ENCODE measurements around the gene FARP1. TPM values are rescaled to one million over a fixed set of nuclear protein-coding genes. Genes with fewer than 3 reads are reported as not detected.
"Not testable (repeated sequence)": the region's sequence is repeated elsewhere in the genome, so short reads cannot be mapped to it uniquely, and the experiment has no call there.

The FARP1 gene
- total RNA-seq, 1 donor, result 125 TPM

- no peak for TF ChIP-seq CTCF (IDR thresholded peaks at IDR 0.05; ENCODE audit: insufficient read depth, low read depth, low read length)
- no peak for DNase-seq (ENCODE audit: low read depth)
- no peak overlapping the region for H3K4me3 ChIP-seq (ENCODE audit: low read depth, low read length)
These were observed 83.6 kb downstream of the FARP1 start for GRCh38 chr13:98226496-98226895.

GRCh38 chr13:98228661-98229341 is 85.9 kb downstream of the FARP1 start:
- no peak for TF ChIP-seq CTCF (IDR thresholded peaks at IDR 0.05; ENCODE audit: insufficient read depth, low read depth, low read length)
- no peak overlapping the region for H3K4me3 ChIP-seq (ENCODE audit: low read depth, low read length)
- DNase-seq (ENCODE audit: low read depth), result peak; percentile 71

DNA sequence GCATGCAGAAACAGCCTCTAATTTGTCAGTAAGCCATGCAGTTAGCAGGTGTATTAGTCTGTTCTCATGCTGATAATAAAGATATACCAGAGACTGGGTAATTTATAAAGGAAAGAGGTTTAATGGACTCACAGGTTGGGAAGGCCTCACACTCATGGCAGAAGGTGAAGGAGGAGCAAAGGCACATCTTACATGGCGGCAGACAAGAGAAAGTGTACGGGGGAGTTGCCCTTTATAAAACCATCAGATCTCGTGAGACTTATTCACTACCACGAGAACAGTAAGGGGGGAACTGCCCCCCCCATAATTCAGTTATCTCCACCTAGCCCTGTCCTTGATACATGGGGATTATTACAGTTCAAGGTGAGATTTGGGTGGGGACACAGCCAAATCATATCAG is 87.9 kb downstream of the FARP1 start:
- not testable (repeated sequence) for DNase-seq (ENCODE audit: low read depth); H3K4me3 ChIP-seq (ENCODE audit: low read depth, low read length)

GRCh38 chr13:98232456-98232855 is 89.6 kb downstream of the FARP1 start:
- no peak for TF ChIP-seq CTCF (IDR thresholded peaks at IDR 0.05; ENCODE audit: insufficient read depth, low read depth, low read length)
- no peak overlapping the region for H3K4me3 ChIP-seq (ENCODE audit: low read depth, low read length)
- DNase-seq (ENCODE audit: low read depth), result no peak

GRCh38 chr13:98233127-98233526 is 90.2 kb downstream of the FARP1 start:
- TF ChIP-seq CTCF (IDR thresholded peaks at IDR 0.05; ENCODE audit: insufficient read depth, low read depth, low read length), result no peak
- no peak for DNase-seq (ENCODE audit: low read depth)
- H3K4me3 ChIP-seq (ENCODE audit: low read depth, low read length), result no peak overlapping the region

- TF ChIP-seq CTCF (IDR thresholded peaks at IDR 0.05; ENCODE audit: insufficient read depth, low read depth, low read length), result no peak
These were observed 91.5 kb downstream of the FARP1 start for GRCh38 chr13:98234348-98234747.

DNA sequence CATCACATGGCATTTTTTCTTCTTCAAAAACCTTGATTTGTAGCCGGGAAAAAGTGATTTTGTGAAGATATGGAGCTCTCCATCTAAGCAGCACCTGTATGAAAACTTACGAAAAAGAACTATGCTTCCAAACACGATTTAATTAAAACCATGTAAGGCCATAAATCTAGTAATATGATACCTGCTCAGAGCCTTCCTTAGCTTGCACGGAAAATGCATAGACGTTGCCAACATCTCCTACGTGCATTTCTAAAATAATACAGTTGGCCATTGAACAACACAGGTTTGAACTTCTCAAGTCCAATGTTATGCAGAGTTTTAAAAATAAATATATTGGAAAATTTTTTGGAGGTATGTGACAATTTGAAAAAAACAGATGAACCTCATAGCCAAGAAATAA is 93.3 kb downstream of the FARP1 start:
- no peak for DNase-seq (ENCODE audit: low read depth)
- TF ChIP-seq CTCF (IDR thresholded peaks at IDR 0.05; ENCODE audit: insufficient read depth, low read depth, low read length), result no peak
- no peak overlapping the region for H3K4me3 ChIP-seq (ENCODE audit: low read depth, low read length)

More at GRCh38 chr13:98234348-98234747, 91.5 kb downstream of the FARP1 start:
- no peak overlapping the region for H3K4me3 ChIP-seq (ENCODE audit: low read depth, low read length)
- DNase-seq (ENCODE audit: low read depth), result no peak
